Posterior vena cava (tissue), 2 donors: ENCODE data around the gene CCT7. TPM values are rescaled to one million over a fixed set of nuclear protein-coding genes. Genes with fewer than 3 reads are reported as not detected.
A peak's percentile ranks its signal among the peaks of the same experiment; 100 is the strongest.

Source experiments
- DNase-seq: peaks from one replicate; pipeline ENCODE4 v3.0.0-alpha.2; 2020; ENCODE audit warnings: low spot score
- intact Hi-C, 2 donors: fragments of 100-400 bp; cut with DNase I; formaldehyde crosslinking; loops; one replicate each; pipeline versions ENCODE4 v1.14.1 to v1.14.2; 2022 to 2023
- total RNA-seq, 2 donors: library from RNA; stranded (reverse); fragmentation: NEBNext Ultra II Directional; extraction: Animal tissue kit (Norgen Biotek cat#: 25700); gene quantifications; one replicate each; pipeline ENCODE4 v1.2.1, GENCODE V29; 2021
- donor health status: DM: yes; HTN: yes; CAD: no.
- donor health status: DM: yes; HTN: yes; CAD: no.

CCT7 gene
- total RNA-seq, 2 donors from 2014 or later = 190 to 234 TPM

DNA sequence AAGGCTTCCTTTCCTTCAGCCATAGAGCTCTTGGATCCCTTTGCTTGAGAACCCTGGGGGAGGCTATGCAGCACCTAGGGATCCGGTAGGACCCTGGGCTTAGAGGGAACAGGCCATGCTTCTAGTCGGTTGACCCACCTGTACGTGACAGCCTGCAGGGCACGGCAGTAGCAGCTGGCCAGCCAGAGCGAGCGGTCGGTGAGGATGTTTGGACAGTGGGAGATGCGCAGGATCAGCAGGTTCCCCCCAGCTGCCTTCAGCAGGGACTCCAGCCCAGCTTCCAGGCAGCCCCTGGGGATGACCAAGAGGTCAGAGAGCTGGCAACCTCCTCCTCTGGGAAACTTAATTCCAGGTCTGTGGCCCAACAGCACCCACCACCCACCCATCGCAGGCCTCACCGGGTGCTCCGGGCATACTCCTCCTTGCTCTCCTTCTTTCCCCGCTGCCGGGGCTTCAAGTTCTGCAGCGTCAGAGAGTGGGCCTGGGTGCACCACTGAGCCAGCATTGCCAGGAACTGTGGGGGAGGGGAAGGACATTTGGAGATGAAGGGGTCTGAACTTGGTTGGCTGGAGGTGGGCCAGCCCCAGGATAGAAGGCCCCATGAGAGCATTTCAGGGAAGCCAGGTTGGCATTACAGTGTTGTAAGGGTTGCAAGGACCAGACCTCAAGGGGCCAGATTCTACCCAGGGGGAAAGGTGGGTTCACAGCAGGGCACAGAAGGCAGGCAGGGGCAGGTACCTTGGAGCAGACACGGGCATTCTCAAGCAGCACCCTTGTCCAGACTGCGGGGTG lies 29.6 kb downstream of the CCT7 start:
- intact Hi-C loops = no loop called here

DNA sequence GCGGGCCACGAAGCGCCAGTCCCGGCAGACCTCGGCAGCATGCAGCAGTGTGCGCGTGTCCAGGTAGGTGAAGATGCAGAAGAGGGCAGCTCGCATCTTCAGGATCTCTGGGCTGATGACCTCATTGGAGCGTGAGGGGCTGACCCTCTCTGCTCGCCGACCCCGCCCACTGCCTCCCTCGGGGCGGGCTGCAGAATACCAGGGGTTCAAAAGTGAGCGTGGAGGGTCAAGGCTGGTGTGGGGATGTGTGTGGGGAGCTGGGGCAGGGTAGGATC lies 30.2 kb downstream of the CCT7 start:
- intact Hi-C loops = no loop called here
- DNase-seq = peak; percentile 64

More for the DNA sequence above, 29.6 kb downstream of the CCT7 start:
- peak; percentile 77 for DNase-seq

DNA sequence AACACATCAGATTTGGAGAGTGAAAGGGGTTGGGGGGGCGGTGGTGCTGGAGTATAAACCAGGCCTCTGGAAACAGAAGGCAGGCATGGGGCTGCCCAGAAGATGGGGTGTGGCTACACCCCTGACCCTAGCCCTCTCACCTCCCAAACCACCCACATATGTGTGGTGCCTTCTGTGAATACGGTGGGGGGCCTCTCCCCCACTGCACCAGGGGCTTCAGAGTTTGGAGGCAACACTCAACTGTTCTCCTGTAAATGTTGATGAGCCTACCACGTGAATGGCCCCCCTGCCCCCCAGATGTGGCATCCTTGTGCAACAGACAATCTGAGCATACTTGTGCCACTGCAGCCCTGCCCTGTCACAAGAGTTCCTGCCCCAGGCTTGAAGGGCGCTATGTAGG lies 30.7 kb downstream of the CCT7 start:
- peak; percentile 40 for DNase-seq
- intact Hi-C loops = no loop called here

- intact Hi-C loops = no loop called here
- peak; percentile 62 for DNase-seq
Observed at GRCh38 chr2:73265298-73266060, 31.4 kb downstream of the CCT7 start.

DNA sequence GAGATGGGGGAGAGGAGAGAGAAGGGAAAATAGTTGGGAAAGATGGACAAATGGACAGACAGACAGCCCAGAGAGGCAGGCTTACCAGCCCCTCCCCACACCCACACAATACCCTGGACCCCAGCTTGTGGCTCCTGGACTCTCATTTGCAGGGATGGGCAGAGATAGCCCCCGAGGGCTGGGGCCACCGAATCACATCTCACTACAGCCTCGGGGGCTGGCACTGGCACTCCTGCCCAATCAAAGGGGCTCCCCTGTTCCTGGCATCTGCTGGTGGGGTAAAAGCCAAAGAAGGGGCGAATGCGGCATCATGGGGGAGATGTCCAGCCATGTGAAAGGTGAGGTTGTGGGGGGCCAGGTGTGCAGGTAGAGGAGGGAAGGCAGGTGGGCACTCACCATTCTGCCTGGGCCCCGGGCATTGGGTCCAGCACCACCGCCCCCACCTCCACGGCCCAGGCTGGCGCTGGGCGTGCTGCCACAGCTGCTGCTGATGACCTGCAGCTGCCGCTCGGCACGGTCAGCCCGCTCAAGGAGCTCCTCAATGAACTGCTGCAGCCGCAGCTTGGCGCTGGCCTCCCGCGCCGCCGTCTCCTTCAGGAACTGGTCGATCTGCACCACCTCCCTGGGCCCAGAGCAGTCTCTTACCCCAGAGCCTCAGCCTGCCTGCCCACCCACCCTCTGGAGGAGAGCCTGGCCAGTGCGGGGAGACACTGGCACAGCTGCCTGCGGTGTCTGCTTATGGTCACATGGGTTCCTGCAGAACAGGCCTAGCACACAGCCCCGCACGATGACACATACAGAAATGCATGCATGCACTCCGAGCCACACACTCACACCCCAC lies 32.2 kb downstream of the CCT7 start:
- peak; percentile 72 for DNase-seq
- intact Hi-C loops = no loop called here

- no peak for DNase-seq
- intact Hi-C loops = no loop called here
Observed at GRCh38 chr2:73267008-73267407, 32.9 kb downstream of the CCT7 start.

DNA sequence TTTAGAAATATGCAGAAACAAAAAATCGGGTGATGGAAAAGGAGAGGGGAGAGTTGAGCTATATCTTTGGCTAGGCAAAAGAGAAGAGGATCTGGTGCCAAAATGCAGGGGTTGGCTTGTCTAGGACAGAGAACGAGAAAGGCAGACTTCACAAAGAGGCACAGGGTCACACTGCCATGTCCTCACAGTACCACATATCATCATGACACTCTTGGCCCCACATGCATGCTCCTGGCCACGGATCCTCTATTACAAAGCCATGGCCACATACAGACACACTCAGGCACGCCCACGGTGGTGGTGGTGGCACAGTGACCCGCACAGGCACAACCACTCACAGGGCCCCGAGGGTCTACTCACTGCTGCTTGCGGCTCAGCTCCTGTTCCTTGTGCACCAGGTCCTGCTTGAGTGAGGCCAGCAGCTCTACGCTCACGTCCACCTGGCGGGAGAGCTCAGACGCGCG lies 34.3 kb downstream of the CCT7 start:
- intact Hi-C loops = no loop called here
- DNase-seq = no peak

- DNase-seq = peak; percentile 80
- intact Hi-C loops = no loop called here
Observed at GRCh38 chr2:73268830-73269685, 35.0 kb downstream of the CCT7 start.

- DNase-seq = no peak
- intact Hi-C loops = loop anchor here in 1 of 2 donors (1.0 to 5.0 kb wide), 2 partner anchors 31 to 1638 kb away; no protein-coding TSS in a partner anchor
Observed at GRCh38 chr2:73269686-73270465, 35.8 kb downstream of the CCT7 start.

DNA sequence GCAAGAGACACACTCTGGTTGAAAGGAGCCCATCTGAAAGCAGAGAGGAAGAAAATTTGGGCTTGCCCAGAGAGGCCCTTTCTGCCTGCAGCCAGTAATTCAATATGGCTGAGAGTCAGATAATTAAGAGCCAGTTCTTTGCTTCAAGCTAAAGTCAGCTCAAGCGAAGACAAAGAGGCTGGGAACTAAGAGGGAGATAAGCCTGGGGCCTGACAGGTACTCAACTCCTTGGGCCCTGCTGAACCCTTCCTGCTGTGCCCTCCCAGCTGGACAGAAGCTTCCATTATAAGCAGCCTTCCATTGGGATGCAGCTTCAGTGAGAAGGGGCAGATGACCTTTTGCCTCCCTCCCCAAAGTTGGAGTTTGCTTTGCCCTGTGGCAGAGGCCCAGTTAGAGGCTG lies 38.2 kb downstream of the CCT7 start:
- intact Hi-C loops = loop anchor here in 1 of 2 donors (5.0 kb wide), 1 partner anchor 1640 kb away; no protein-coding TSS in a partner anchor
- no peak for DNase-seq

DNA sequence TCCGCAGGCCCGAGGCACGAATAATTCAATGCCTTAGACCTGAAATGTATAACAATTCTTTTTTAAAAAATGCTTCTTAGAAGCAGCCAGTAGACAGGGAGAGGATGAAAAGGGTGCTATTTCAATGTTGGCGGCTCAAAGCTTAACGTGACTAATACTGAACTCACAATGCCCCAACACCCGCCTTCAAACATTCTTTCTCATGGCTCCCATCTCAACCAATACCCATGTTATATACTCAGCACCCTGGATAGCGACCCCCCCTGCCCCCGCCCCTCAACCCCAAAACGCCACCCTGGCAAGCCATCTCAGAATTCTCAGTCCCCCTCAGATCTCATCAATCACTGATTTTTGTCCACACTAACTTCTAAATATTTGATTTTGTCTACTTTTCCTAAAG lies 45.7 kb downstream of the CCT7 start:
- intact Hi-C loops = no loop called here
- DNase-seq = no peak

DNA sequence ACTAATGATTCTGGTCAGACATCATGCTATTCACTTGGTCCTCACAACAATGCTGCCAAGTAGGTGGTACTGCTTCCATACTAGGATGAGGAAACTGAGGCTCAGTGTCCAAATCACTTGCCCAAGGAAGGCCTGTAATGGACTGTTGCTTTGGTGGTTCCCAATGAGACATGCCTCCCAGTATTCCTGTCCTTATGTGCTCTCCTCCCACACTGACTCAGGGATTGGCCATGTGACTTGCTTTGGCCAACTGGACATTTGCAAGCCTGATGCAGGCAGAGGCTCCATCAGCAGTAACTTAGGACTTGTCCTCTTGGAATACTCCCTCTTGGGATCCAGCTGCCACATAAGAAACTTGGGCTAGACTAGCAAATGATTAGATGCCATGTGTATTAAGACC lies 47.1 kb downstream of the CCT7 start:
- no peak for DNase-seq
- intact Hi-C loops = no loop called here

DNA sequence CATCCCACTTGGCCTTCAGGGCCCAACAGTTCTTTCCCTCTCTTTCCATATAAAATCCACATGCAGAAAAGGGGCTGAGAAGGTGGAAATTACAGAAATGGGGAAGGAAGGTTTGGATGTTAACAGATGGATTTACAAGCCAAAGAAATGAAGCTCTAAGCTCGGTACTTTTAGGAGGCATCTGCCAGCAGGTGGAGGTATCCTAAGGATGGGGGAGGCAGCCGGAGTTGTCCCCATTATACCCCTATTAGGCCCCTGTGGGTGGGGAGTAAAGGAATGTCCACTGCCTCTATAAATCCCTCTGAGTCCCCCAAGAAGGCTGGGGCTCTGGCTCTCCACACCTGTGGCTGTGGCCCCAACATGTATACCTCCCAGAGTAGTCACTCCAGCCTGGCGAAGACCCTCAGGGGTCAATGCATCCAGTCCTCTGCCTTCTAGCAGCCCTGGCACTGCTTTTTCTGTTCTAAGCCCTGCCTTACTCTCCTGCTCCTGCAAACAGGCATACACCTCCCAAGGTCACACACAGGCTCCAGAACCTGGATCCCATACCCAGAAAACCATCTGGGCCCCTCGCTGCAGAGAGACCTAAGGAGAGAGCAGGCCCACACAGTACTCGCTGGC lies 48.9 kb downstream of the CCT7 start:
- DNase-seq = no peak
- intact Hi-C loops = no loop called here

DNA sequence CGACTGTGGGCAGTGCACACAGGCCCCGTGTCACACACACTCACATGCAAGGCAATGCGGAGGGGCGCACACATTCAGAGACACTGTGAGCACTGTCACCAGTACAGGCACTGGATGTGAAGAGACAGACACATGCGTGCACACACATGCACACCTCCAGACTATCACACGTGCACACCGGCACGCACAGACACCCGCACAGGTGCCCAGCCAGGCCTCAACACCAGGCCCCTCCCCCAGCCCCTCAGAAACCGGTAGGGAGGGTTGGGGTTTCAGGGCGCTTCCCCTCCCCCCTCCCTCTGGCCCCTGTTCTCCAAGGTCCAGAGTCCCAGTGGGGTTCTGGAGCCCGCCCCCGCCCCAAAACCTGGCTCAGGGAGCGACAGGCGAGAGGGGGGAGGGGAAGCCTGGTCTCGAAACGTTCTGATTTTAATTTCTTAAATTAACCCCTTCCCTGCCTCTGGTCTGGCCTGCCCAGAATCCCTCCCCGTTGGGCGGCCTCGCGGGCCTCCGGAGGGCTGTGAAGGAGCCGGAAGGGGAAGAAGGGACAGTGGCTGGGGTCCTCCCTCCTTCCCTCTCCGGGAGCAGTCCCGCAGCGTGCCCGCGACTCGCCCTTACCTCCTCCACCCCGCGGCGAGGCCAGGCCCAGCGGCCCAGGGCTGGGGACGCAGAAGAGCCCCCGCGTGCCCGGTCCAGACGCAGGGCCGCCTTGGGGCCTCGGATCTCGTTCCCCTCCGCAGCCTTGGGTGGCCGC lies 49.6 kb downstream of the CCT7 start:
- intact Hi-C loops = no loop called here
- no peak for DNase-seq

DNA sequence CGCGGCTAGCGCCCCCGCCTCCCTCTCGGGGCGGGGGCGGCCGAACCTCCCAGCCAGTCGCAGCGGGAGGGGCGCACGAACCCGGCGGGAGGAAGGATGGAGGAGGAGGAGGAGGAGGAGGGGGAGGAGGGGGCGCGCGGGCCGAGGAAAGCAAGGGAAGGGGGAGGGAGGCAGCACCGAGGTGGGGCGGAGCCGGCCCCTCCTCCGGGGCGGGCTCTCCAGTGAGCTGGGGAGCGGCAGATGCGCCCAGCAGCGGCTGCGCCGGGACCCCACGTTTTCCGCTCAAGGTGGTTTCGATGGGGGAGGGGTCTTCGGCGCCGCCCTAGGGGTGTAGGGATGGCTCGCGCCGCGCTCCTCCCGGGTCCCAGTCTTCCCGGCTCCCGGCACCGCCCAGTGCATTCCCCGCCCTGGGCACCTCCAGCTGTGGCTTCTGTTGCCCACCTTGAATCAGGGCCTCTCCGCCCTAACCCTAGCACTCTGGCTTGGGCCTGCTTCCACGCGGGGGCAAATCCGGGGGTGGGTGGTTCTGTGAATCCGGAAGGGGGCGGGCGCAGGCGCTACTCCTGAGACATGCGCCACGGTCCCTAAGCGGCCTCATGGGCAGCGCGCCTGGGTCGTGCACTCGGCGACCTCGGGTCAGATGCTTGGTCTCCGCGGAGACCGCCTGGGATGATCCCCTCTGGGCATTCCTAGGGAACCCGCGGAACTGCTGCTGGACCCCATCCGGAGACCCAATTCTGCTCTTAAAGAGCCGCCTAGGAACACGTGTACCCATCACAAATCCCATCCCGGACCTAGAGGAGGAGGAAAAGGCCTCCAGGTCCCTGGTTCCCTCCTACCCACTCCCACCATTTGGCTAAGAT lies 50.4 kb downstream of the CCT7 start, which contains the start of gene FBXO41:
FBXO41 (minus strand) TSS at position 183 of the 863 bp plus-strand sequence. CDS start 14,848 bp downstream, outside the sequence.
- no peak for DNase-seq

GRCh38 chr2:73285159-73285739 lies 51.1 kb downstream of the CCT7 start:
- intact Hi-C loops = no loop called here

More for the DNA sequence above, 50.4 kb downstream of the CCT7 start, which contains the start of gene FBXO41:
- intact Hi-C loops = no loop called here

More at GRCh38 chr2:73285159-73285739, 51.1 kb downstream of the CCT7 start:
- DNase-seq = no peak
